HG02870 (cell line): ENCODE data around the gene TSEN54.
"Not testable (repeated sequence)": the region's sequence is repeated elsewhere in the genome, so short reads cannot be mapped to it uniquely, and the experiment has no call there.

Experiments used
- ATAC-seq: cut with Tn5 transposase; IDR thresholded peaks from one replicate; pipeline ENCODE4 v1.9.1; 2021; ENCODE audit warnings: mild to moderate bottlenecking, moderate library complexity; ENCODE audit not compliant: unreplicated experiment

The TSEN54 gene

GRCh38 chr17:75516255-75516618, at the start of gene TSEN54:
Gene TSEN54 (plus strand): TSS chr17:75516528. CDS start chr17:75516561, 33 bp downstream.
- ATAC-seq = peak; percentile 77

GRCh38 chr17:75468291-75468754, 48.0 kb upstream of the TSEN54 start:
- no peak for ATAC-seq

- no peak for ATAC-seq
These were observed 47.5 kb upstream of the TSEN54 start for GRCh38 chr17:75468779-75469373.

GRCh38 chr17:75471207-75471606, 45.1 kb upstream of the TSEN54 start:
- no peak for ATAC-seq

- no peak for ATAC-seq
These were observed 44.2 kb upstream of the TSEN54 start for GRCh38 chr17:75472119-75472518.

GRCh38 chr17:75473246-75473645, 43.1 kb upstream of the TSEN54 start:
- ATAC-seq = no peak

GRCh38 chr17:75474736-75475135, 41.6 kb upstream of the TSEN54 start:
- ATAC-seq = no peak

GRCh38 chr17:75475144-75475835, 41.0 kb upstream of the TSEN54 start:
- ATAC-seq = no peak

- no peak for ATAC-seq
These were observed 40.5 kb upstream of the TSEN54 start for GRCh38 chr17:75475851-75476250.

- no peak for ATAC-seq
These were observed 40.1 kb upstream of the TSEN54 start for GRCh38 chr17:75476271-75476671.

GRCh38 chr17:75476752-75477489, 39.4 kb upstream of the TSEN54 start:
- ATAC-seq = no peak

- not testable (repeated sequence) for ATAC-seq
These were observed 38.9 kb upstream of the TSEN54 start for GRCh38 chr17:75477490-75477862.

GRCh38 chr17:75478508-75478907, 37.8 kb upstream of the TSEN54 start:
- no peak for ATAC-seq

GRCh38 chr17:75480281-75480680, 36.0 kb upstream of the TSEN54 start:
- no peak for ATAC-seq

GRCh38 chr17:75481194-75482068, 34.9 kb upstream of the TSEN54 start:
- ATAC-seq = no peak

- ATAC-seq = no peak
These were observed 34.0 kb upstream of the TSEN54 start for GRCh38 chr17:75482098-75482942.

- no peak for ATAC-seq
These were observed 30.6 kb upstream of the TSEN54 start for GRCh38 chr17:75485688-75486087.

- no peak for ATAC-seq
These were observed 30.2 kb upstream of the TSEN54 start for GRCh38 chr17:75486151-75486550.

- no peak for ATAC-seq
These were observed 29.4 kb upstream of the TSEN54 start for GRCh38 chr17:75486951-75487350.
